Epidermal melanocyte (primary cell): Measurements from ENCODE around the gene PTPRG.

Experiments
- DNase-seq: peaks from one replicate; pipeline ENCODE4 v3.0.0; 2011; ENCODE audit warnings: low spot score; ENCODE audit not compliant: insufficient read length

Gene PTPRG

DNA sequence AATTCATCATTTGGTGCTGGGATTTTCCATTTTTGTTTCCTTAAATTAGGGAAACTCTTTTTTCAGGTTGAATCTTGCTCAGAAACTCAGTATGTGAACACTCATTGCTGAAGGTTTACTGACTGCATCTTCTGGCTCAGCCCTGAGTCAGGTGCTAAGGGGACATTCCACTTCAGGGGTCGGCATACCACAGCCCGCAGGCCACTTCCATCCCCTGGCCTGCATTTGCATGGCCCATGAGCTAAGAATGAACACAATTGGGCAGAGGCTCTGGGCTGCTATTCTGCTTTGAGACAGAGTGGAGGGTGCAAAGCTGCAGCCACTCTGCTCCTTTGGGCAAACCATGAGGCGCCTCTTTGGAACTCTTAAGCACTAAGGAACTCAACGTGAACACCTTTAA lies 647.0 kb downstream of the PTPRG start:
- DNase-seq = no peak

DNA sequence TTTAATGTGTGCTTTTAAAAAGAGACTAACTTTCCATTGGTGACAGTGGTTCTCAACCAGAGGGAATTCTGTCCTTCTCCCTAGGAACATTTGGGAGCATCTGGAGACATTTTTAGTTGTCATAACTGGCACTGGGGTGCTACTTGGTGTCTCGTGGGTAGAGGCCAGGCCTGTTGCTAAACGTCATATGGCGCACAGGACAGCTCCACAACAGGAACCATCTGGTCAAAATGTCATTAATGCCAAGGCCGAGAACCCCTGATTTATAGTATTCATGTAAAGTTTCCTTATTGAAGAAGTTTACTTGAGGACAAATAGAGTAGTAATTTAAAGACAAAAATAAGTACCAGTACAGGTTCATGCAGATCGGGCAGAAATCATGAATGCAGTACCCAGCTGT lies 647.7 kb downstream of the PTPRG start:
- DNase-seq = no peak

DNA sequence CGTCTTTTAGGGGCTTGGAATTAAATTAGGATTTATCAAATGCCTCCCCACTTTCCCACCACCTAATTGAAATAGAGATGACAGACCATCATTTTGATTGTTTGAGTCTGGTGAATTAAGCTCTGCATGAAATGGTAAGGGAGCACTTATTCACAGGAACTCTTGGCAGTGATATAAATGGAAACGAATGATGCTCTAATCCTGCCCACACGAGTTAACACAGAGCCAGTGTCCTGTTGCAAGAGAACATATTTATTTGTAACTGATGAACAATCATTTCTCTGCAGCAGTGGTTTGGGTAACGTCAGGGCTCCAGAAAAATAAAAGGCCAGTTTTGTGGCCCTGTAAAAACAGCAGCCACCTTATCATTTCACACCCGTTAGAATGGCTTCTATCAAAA lies 648.6 kb downstream of the PTPRG start:
- no peak for DNase-seq

DNA sequence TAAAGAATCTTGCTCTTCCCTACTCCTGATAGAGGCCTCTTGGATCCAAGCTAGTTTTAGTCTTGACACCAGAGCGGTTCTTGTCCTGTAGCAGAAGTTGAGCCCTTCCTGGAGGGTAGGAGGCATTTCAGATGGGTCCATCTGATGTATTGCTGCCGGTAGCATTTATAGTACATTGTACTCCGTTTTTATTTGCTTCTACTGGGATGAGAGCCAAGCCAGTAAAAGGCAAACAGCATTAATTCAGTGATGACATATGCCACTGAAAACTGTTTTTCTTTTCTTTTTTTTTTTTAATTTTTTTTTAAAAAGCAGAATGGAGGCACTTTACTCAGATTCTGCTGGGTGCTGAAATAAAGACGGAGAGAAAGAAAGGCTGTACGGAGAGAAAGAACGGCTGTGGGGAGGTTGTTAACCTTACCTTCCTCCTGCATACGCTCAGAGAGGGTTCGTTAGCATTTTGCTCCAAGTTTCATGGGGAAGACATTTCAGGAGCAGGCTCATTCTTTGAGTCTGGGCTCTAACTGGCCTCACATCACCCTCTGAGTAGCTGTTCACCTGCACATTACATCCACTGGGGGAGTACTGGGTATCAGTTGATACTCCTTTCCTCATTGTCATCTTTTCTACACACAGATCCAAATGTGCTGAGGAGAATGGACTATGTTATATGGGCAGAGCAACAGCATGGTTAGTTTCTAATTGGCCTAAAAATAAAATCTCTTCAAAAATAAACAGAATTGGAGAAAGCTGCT lies 650.5 kb downstream of the PTPRG start:
- no peak for DNase-seq

DNA sequence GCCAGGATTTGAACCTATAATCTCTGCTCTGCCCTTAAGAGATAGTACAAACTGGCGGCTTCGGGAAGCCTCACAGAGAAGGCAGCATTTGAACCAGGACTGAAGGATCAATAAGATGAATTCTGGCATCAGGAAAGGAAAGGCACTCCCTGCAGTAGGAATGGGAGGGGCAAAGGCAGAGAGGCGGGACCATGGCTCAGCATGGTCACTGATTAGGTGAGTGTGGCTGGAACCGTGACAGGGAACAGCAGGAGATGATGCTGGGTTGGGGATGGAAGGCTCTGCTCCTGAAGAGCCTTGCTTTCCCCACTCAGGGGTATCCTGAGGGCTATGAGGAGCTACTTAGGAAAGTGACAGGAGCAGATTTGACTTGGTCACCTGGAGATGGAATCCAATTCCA lies 653.5 kb downstream of the PTPRG start:
- DNase-seq = no peak

DNA sequence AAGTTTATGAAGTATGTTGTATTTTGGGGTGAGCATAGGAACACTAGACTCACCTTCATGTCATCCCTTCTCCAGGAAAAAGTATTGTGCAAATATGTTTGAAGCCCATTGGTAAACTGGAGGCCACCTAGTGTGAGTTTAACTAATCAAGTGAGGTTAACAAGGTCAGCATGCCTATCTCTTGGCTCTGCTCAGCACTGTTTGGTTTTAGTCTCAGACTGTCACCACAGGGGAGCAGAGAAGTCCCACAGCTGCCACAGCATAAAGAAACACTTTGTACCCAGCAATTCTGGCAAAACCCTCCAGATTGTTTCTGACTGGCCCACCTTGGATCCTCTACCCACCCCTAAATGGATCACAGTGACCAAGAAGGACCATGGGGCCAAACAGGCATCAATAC lies 659.2 kb downstream of the PTPRG start:
- DNase-seq = no peak

DNA sequence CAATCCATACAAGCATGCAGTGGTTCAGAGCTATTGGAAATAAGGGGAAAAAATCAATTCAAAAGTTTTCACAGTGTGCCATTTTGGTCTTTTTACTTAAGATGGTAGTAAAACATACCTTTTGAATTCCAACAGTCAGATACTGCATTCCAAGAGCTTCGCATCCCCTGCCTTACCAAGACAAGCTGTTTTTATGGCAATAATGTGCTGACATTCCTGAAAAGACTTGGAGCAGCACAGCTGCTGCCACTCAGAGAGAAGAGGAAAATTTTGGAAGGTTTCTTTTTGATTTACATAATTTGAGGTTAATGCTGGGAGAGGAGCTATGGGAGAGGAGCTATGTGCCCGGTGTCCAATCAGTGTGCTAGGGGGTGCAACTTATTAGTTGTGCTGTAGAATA lies 663.7 kb downstream of the PTPRG start:
- no peak for DNase-seq

DNA sequence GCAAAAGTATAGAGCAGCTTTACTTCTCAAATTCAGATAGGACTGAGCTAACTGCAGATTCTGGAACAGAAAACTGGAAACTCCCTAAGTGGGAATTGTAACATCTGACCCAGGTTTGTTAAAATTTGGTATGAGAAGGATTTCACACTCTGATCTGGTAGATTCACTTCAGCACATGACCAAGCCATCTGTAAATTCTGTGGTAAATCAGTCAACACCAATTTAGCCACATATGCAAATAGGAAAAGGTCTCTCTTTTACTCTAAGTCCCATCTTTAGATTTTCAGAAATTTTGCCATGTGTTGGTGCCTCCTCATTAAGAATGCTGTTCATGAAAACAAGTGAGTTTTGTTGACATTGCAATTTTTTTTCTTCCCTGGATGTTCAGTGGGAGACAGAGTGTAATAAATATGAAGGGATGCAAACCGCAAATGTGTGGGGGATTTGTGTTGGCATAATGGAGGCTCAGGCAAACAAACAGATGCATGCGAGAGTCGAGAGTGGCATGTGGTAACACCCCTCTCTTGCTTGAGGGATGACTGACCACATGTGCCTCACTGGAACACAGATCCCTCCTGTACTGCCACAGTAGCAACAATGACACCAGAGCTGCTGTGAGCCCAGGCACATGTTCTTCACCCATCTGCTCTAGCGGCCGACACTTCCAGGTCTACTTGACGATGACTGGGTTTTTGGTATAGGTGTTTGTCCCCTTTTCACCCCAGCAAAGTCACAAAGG lies 665.4 kb downstream of the PTPRG start:
- DNase-seq = no peak

DNA sequence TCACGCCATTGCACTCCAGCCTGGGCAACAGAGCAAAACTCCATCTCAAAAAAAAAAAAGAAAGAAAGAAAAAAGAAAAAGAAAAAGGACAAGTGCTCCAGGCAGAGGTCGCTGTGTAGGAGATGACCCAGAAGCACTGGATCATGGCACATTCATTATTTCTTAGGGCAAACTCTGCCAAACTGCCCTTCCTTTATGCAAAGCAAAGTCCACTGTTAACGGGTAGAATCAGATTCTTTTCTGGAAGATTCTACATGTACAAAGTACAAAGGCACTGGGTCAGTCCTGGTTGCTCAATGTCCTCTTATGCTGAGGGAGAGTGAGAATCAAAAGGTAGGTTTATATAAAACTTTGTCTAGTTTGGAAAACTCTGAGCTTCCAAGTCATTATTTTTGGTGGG lies 667.1 kb downstream of the PTPRG start:
- no peak for DNase-seq

DNA sequence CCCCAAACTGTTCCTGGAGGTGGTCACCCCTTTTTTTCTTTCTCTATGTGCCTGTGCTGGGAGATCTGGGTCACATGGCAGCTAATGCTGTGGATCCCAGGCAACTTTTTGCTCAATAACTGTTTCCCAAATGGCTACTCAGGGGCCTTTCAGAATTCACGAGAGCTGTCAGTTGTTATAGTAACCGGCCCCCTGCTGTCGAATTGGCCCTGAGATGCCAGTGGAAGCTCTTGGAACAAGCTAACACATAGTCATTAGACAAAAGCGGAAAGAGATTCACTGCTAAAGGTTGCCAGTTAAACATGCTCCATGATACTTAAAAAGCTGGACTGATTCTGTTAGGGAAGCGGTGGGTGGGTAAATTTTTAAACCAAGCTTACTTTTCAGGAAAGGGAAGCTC lies 667.8 kb downstream of the PTPRG start:
- DNase-seq = no peak

DNA sequence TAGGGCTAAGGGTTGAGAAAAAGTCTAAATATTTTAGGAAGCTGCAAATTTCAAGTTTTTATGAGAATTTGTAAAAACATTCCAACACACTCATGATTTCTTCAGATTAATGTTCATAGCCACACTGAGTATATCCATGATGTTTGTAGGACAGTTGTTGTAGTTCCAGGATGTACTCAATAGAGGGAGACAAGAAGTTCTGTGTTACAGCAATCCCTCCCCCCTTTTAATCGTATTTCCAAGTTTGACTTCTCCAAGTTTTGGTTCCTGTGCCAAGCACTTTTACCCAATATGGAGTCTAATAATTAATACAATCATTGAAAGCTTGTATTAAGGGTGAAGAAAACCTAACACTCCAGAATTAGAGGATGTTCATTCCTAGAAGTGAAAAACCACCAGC lies 668.5 kb downstream of the PTPRG start:
- DNase-seq = no peak

DNA sequence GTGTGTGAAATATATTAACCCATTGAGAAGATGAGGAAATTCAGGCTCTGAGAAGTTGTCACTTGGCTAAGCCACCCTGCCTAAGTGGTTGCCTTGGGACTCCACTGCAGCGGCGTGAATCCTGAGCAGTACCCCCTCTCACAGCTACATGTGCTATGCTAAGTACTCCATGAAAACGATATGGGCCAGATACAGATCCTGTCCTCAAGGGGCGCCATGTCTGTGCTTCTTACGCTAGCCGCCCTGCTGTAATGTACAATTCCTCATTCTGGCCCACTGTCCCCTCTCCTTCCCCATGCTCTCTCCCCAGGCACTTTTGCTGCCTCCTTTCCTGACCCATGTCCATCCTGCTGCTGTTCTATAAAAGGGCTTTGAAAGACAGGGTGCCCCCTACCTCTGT lies 671.7 kb downstream of the PTPRG start:
- DNase-seq = no peak

DNA sequence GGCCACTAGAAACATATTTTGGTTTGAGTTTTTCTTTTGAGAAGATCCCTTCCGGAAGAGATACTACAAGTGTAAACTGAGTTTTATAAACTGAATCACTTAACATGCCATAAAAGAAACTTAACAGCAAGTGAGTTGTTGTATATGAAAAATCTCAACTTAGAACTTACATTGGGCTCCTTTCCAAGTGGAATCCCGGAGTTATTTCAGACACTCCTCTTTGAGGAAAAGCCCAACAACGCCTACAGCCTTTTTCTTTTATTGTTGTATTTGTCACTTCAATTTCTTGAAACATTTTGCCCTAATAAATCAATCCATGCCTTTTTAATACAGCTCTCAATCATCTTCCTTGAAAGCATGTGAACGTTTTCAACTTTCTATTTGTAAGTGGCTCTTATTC lies 674.6 kb downstream of the PTPRG start:
- no peak for DNase-seq

DNA sequence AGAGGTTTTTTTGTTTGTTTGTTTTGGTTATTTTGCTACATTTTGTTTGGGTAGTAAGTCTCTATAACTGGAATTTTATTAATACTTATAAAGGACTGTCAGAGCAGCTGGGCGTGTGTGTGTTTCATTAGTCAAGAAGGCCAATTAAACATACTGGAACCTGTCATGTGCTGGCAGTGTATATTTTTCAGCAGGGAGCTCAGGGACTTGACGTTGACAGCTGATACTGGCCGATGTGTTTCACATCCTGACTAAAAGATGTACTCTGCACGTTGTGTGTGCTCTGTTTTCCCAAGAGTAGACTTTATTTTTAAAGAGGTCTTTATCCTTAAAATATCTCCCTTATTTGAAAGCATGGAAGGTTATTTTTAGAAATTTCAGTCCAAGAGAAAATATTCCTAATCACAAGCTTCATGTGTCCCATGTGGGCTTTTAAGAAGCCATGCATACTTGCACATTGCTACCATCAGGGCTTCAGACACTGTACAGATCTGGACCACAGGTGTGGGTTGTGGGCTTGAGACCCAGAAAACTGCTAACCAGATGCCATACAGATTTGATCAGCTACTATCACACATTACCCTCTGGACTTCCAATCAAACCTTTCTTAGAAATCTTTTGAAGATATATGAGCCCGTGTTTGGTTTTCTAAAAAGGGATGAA lies 676.0 kb downstream of the PTPRG start:
- no peak for DNase-seq

DNA sequence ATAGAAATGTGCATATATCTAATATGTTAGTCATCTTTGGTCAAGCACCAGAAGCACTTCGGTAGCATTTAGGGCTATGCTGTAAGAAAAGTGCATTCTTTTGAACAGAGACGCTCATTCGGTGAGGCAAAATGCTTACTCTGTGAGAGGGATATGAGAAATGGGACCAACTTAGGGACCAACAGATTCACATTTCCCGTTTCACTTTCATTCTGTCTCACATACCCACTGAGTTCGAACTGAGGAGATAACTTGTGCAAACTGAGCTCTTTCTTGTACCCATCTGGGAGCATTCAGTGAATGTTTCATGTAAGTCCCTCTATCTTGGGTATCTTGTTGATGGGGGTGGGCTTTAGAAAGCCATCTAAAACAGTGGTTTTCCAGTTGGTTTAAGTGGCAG lies 676.6 kb downstream of the PTPRG start:
- DNase-seq = no peak

DNA sequence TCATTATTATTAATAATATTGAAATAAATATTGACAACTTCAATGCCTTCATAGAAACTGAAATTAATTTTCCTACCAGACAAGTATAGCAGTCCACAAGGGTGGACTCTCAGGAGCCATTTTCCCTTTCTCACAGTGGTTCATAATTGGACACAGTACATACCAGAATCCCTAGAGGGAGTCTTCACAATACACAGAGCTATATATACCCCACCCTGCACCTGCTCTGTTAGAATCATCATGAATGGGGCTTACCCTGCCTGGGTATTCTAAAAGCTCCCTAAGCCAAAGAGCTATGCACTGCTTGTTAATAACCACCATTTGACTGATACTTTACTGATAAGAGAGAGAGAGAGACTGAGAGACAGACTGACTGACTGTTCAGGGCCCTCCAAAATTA lies 677.1 kb downstream of the PTPRG start:
- DNase-seq = no peak

DNA sequence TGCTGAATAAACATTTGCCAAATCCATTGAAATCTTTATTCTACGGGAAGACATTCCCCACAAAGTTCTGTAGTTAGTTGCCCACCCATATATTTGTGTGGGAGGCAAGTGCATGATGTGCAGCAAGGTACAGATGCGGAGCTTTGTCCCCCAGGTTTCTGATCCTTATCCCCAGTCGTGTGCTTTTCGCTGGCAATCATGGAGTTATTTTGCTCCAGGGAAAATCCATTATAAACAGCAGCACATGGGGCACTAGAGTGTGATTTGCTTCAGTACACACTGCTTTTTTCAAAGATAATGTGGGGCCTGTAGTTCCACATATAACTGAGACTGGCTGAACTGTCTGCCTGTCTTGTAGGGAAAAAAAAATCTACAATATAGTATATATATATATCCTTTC lies 679.9 kb downstream of the PTPRG start:
- no peak for DNase-seq

DNA sequence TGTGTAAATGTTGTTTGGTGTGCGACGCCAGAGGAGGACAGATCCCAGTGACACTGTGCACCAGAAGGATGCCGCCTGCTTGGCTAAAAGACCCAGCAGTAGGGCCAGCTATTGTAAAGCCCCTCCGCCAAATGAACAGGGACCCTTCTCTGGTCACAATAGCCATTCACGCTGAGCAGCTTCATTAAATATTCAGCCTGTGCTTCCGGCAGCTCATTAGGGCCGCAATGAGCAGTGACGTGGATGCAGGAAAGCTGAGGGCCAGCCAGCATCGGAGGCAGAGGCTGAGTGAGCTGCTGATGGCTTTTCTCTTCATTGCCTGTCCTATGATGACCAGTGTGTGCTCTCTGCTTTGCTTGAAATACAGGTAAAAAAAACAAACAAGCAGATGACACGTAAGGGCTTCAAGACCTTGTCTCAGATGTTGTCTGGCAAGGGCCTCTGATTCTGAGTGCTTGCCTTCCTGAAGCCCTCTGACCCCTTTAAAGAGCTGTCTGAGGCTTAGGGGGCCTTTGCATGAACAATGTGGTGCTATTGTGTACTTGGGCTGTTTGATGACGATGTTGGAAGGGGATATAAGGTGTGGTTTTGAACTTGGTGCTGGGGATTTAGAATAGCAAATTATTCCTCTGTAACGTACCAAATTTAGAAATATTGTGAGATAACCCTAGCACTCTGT lies 681.6 kb downstream of the PTPRG start:
- DNase-seq = no peak

DNA sequence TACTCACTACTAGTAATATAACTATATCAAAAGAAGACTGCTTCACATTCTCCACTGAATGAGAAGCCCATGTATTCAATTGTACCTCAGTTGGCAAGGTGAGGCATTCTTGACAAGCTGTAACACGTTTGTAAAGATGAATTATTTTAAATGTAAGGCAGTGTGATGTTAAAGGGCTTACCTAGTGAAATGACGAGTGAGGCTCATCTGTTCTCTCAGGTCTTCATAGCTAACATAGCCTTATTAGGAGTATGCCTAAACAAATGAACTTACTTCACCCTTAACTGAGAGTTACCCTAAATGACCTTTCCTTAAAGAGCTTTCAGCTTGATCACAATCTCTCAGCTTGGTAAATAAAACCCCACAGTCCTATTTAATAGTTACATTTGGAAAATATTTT lies 684.7 kb downstream of the PTPRG start:
- DNase-seq = no peak

DNA sequence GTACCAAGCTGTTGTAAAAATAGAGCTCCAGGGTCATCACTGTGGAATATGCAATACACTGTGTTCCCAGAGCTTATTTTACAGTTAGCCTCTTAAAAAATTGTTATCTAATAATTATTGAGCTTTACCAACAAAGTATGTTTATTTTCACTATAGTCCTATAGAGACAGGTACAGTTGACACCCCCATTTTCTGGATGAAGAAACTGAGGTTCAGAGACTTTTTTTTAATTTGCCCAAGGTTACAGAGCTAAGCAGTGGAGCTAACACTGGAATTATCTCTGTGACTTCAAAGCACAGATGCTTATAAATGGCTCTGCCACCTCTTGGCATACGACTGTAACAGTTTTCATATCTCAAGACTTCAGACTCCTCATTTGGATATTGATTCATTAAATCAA lies 685.6 kb downstream of the PTPRG start:
- DNase-seq = no peak

DNA sequence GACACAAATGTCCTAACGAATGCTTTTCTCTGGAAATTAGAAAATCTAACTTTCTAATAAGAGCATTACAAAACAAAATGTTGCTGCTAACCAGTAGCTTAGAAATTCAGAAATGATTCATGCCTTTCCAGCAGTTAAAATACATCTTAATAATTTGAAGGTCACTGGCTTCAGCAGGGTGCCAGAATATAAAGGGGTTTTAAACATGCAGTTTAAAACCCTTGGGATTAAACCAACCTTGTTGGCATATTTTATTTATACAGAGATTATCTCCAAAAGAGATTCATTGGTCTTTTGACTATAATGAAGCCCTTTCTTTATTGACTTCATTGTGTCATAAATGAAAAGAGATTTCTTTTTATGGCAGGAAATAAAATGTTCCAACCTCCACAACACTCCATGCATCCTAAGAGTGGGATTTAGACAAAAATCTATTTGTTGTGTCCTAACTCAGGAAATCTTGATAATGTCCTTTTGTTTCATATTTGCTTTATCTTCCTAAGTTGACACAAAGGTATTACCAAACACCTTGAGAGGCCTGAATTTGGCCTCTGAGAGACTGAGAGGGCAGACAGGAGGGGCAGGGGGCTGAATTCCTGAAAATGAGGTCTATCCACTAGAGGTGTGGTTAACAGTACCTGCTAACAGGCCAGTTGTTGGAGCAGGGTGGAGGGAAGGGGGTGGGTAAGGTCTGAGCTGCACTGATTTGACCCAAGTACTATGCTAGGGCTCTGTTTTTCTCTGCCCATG lies 687.5 kb downstream of the PTPRG start:
- no peak for DNase-seq

DNA sequence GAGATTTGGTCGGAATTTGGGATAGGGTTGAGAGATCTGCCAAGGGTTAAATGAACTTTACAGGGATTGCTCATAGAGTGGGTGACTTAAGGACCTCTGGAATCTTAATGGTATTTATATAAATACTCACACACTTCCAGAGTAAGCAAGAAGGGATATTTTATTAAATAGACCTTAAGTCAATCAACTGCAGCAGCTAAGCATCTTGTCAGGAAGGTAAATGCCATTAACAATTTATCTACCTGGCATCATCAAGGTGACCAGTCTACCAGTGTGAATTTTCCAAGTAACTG lies 688.1 kb downstream of the PTPRG start:
- DNase-seq = no peak
